ENCODE results near the gene ZNF385B.

ZNF385B gene

GRCh38 chr2:179769323-179769722, 92.1 kb downstream of the ZNF385B start:
- no peaks in the 10 kb centered on the region for H3K79me2 ChIP-seq (ENCODE audit: insufficient read depth, low read length)
- H2AFZ ChIP-seq (ENCODE audit: low read depth, low read length, severe bottlenecking): no peak overlapping the region
- no peaks in the 10 kb centered on the region for H3K9me2 ChIP-seq (replicated peaks; ENCODE audit: insufficient read depth, low read length)
- H3K9ac ChIP-seq (ENCODE audit: low read length): no peak overlapping the region
- H3K27ac ChIP-seq (ENCODE audit: low read depth, low read length): no peak overlapping the region
- H3K4me2 ChIP-seq (ENCODE audit: low read depth, low read length, poor library complexity, severe bottlenecking): no peak overlapping the region
- TF ChIP-seq EZH2phosphoT487 (conservative IDR thresholded peaks at IDR 0.05; ENCODE audit: low read length): no peak
- TF ChIP-seq CTCF (IDR thresholded peaks at IDR 0.05; ENCODE audit: insufficient read depth, low read length, poor library complexity, severe bottlenecking): no peak
- H3F3A ChIP-seq (ENCODE audit: insufficient read depth): no peaks in the 10 kb centered on the region
- no peaks in the 10 kb centered on the region for H4K20me1 ChIP-seq (ENCODE audit: low read depth, low read length)
- H3K36me3 ChIP-seq (ENCODE audit: low read length): peaks cover 13% of the 10 kb centered on the region; the same call in 1 of the 2 replicates
- no peaks in the 10 kb centered on the region for H3K9me3 ChIP-seq (ENCODE audit: insufficient read depth, low read length)
- no peaks in the 10 kb centered on the region for H3K27me3 ChIP-seq (ENCODE audit: low read length)
- no peak overlapping the region for H3K4me3 ChIP-seq (ENCODE audit: insufficient read depth, low read length, poor library complexity, severe bottlenecking)

GRCh38 chr2:179768765-179769164, 92.6 kb downstream of the ZNF385B start:
- no peaks in the 10 kb centered on the region for H3K9me2 ChIP-seq (replicated peaks; ENCODE audit: insufficient read depth, low read length)
- no peaks in the 10 kb centered on the region for H4K20me1 ChIP-seq (ENCODE audit: low read depth, low read length)
- no peaks in the 10 kb centered on the region for H3F3A ChIP-seq (ENCODE audit: insufficient read depth)
- no peak overlapping the region for H3K4me3 ChIP-seq (ENCODE audit: insufficient read depth, low read length, poor library complexity, severe bottlenecking)
- H2AFZ ChIP-seq (ENCODE audit: low read depth, low read length, severe bottlenecking): no peak overlapping the region
- H3K27me3 ChIP-seq (ENCODE audit: low read length): no peaks in the 10 kb centered on the region
- peaks cover 15% of the 10 kb centered on the region; the same call in 1 of the 2 replicates for H3K36me3 ChIP-seq (ENCODE audit: low read length)
- no peaks in the 10 kb centered on the region for H3K79me2 ChIP-seq (ENCODE audit: insufficient read depth, low read length)
- no peaks in the 10 kb centered on the region for H3K9me3 ChIP-seq (ENCODE audit: insufficient read depth, low read length)
- H3K9ac ChIP-seq (ENCODE audit: low read length): no peak overlapping the region
- no peak overlapping the region for H3K4me2 ChIP-seq (ENCODE audit: low read depth, low read length, poor library complexity, severe bottlenecking)
- H3K27ac ChIP-seq (ENCODE audit: low read depth, low read length): no peak overlapping the region
- TF ChIP-seq CTCF (IDR thresholded peaks at IDR 0.05; ENCODE audit: insufficient read depth, low read length, poor library complexity, severe bottlenecking): no peak
- no peak for TF ChIP-seq EZH2phosphoT487 (conservative IDR thresholded peaks at IDR 0.05; ENCODE audit: low read length)

GRCh38 chr2:179765666-179766065, 95.7 kb downstream of the ZNF385B start:
- Histone ChIP-seq H3K27me3 (ENCODE audit: low read length) (no peaks in the 10 kb centered on the region), H3K36me3 (ENCODE audit: low read length) (peaks cover 20% of the 10 kb centered on the region; the same call in 1 of the 2 replicates), H4K20me1 (ENCODE audit: low read depth, low read length) (no peaks in the 10 kb centered on the region), H3K27ac (ENCODE audit: low read depth, low read length) (no peak overlapping the region), H3K9ac (ENCODE audit: low read length) (no peak overlapping the region), H3K9me3 (ENCODE audit: insufficient read depth, low read length) (no peaks in the 10 kb centered on the region), H3K9me2 (replicated peaks; ENCODE audit: insufficient read depth, low read length) (no peaks in the 10 kb centered on the region), H3K4me2 (ENCODE audit: low read depth, low read length, poor library complexity, severe bottlenecking) (no peak overlapping the region), H2AFZ (ENCODE audit: low read depth, low read length, severe bottlenecking) (no peak overlapping the region), H3K79me2 (ENCODE audit: insufficient read depth, low read length) (no peaks in the 10 kb centered on the region), H3F3A (ENCODE audit: insufficient read depth) (no peaks in the 10 kb centered on the region), H3K4me3 (ENCODE audit: insufficient read depth, low read length, poor library complexity, severe bottlenecking) (no peak overlapping the region)
- TF ChIP-seq CTCF (IDR thresholded peaks at IDR 0.05; ENCODE audit: insufficient read depth, low read length, poor library complexity, severe bottlenecking) (no peak), EZH2phosphoT487 (conservative IDR thresholded peaks at IDR 0.05; ENCODE audit: low read length) (no peak)
